NT2/D1 (cell line): ENCODE results near the gene ITGA4.
"Not testable (repeated sequence)": the region's sequence is repeated elsewhere in the genome, so short reads cannot be mapped to it uniquely, and the experiment has no call there.

Source experiments
- DNase-seq: peaks from one replicate; pipeline ENCODE4 v3.0.0-alpha.2; 2011; ENCODE audit warnings: low read depth, low spot score
- H3K27me3 ChIP-seq: 2 replicates; pipeline ENCODE4 v1.6.0; 2011; ENCODE audit warnings: mild to moderate bottlenecking; ENCODE audit not compliant: insufficient read length, insufficient read depth
- H3K36me3 ChIP-seq: 2 replicates; pipeline ENCODE4 v1.6.1; 2011; ENCODE audit warnings: mild to moderate bottlenecking, low read length, mixed read lengths; ENCODE audit not compliant: insufficient read depth, insufficient read length
- H3K4me1 ChIP-seq: 2 replicates; pipeline ENCODE4 v1.5.1; 2011; ENCODE audit not compliant: insufficient read depth, insufficient read length
- H3K4me3 ChIP-seq: 2 replicates; pipeline ENCODE4 v1.5.1; 2011; ENCODE audit warnings: low read depth; ENCODE audit not compliant: insufficient read length
- H3K9ac ChIP-seq: 2 replicates; pipeline ENCODE4 v1.6.0; 2011; ENCODE audit warnings: low read depth; ENCODE audit not compliant: insufficient read length
- H3K9me3 ChIP-seq: 2 replicates; pipeline ENCODE4 v1.5.1; 2011; ENCODE audit warnings: mild to moderate bottlenecking, low read length; ENCODE audit not compliant: insufficient read depth
- SUZ12 ChIP-seq: IDR thresholded peaks from 2 replicates; pipeline ENCODE4 v1.6.1; 2011; ENCODE audit not compliant: insufficient read length, insufficient read depth; ENCODE audit errors: extremely low read depth
- YY1 ChIP-seq: IDR thresholded peaks from 2 replicates; pipeline ENCODE4 v1.6.1; 2011; ENCODE audit not compliant: insufficient read length, insufficient read depth
- ZNF274 ChIP-seq: IDR thresholded peaks from 2 replicates; pipeline ENCODE4 v1.6.1; 2011; ENCODE audit warnings: mild to moderate bottlenecking, low read depth, low read length

ITGA4 gene

GRCh38 chr2:181444654-181445053 lies 12.5 kb upstream of the ITGA4 start:
- Histone ChIP-seq H3K4me1 (no peaks in the 10 kb centered on the region), H3K9ac (no peak overlapping the region)
- TF ChIP-seq ZNF274 (no peak), SUZ12 (no peak), YY1 (no peak)

DNA sequence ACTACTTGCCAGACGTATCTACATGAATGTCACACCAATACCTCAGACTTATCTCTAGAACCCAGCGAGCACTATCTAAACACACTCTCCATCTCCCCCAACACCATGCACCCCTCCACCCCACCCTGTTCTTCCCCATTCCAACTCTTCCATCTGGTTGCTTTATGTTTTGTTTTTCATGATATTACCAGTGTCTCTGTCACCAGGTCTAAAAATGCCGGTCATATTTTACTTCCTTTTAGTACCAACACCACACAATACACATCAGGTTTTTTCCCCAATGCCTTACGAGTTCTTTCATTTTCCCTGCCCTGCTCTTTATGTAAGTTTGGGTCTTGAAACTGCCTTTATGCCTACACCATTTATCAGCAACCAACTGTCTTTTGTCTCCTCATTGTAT lies 10.2 kb upstream of the ITGA4 start:
- TF ChIP-seq ZNF274 (no peak), YY1 (no peak), SUZ12 (no peak)
- no peaks in the 10 kb centered on the region for H3K9me3 ChIP-seq
- H3K9ac ChIP-seq, result no peak overlapping the region
- no peaks in the 10 kb centered on the region for H3K27me3 ChIP-seq
- H3K36me3 ChIP-seq, result no peaks in the 10 kb centered on the region
- H3K4me1 ChIP-seq, result no peaks in the 10 kb centered on the region
- DNase-seq, result no peak
- no peak overlapping the region for H3K4me3 ChIP-seq

More at GRCh38 chr2:181444654-181445053, 12.5 kb upstream of the ITGA4 start:
- no peak overlapping the region for H3K4me3 ChIP-seq
- H3K36me3 ChIP-seq, result no peaks in the 10 kb centered on the region
- no peaks in the 10 kb centered on the region for H3K27me3 ChIP-seq
- no peak for DNase-seq
- no peaks in the 10 kb centered on the region for H3K9me3 ChIP-seq

GRCh38 chr2:181449278-181449677 lies 7.9 kb upstream of the ITGA4 start:
- H3K9ac ChIP-seq, H3K27me3 ChIP-seq, DNase-seq, H3K4me1 ChIP-seq, H3K4me3 ChIP-seq, H3K36me3 ChIP-seq, H3K9me3 ChIP-seq: not testable (repeated sequence)

- H3K36me3 ChIP-seq, result no peaks in the 10 kb centered on the region
- DNase-seq, result no peak
- peaks cover 2% of the 10 kb centered on the region for H3K4me1 ChIP-seq
- H3K4me3 ChIP-seq, result no peak overlapping the region
- peaks cover 39% of the 10 kb centered on the region for H3K27me3 ChIP-seq
- H3K9ac ChIP-seq, result no peak overlapping the region
- TF ChIP-seq YY1 (no peak), SUZ12 (no peak), ZNF274 (no peak)
- H3K9me3 ChIP-seq, result no peaks in the 10 kb centered on the region
Observed at GRCh38 chr2:181454686-181455450, 2.3 kb upstream of the ITGA4 start.

- peaks cover 2% of the 10 kb centered on the region for H3K4me1 ChIP-seq
- no peak for TF ChIP-seq ZNF274
- TF ChIP-seq YY1, result no peak
- TF ChIP-seq SUZ12, result no peak
- peaks cover 39% of the 10 kb centered on the region for H3K27me3 ChIP-seq
- DNase-seq, result peak; percentile 9
- H3K9me3 ChIP-seq, result no peaks in the 10 kb centered on the region
- H3K36me3 ChIP-seq, result no peaks in the 10 kb centered on the region
- H3K4me3 ChIP-seq, result peak overlapping the region; percentile 78
- peak overlapping the region; percentile 81 for H3K9ac ChIP-seq
Observed at GRCh38 chr2:181456660-181457120, 496 bp upstream of the ITGA4 start.

DNA sequence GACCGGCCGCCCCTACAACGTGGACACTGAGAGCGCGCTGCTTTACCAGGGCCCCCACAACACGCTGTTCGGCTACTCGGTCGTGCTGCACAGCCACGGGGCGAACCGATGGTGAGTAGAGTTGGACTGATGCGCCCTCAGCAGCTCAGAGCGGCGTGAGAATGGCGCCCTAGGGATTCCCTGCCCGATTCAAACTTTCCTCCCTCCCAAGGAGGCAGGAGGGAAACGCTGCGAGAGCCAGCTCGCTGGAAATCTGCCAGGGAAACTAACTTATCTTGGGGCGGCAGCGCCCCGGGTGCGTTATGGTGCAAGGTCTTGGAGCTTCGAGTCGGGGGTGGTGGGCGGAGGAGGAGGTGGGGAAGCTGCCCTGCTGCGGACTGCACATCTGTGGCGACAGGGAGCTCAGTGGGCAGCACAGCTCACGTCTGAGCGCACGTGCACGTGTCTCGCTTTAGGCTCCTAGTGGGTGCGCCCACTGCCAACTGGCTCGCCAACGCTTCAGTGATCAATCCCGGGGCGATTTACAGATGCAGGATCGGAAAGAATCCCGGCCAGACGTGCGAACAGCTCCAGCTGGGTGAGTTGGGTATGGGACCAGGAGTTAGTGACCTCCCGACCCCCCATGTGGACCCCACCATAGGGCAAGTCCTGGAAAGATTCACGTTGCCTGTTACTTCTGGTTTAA lies 697 bp downstream of the ITGA4 start:
- peak overlapping the region; percentile 78 for H3K4me3 ChIP-seq
- peak; percentile 9 for DNase-seq
- no peaks in the 10 kb centered on the region for H3K36me3 ChIP-seq
- H3K9ac ChIP-seq, result peak overlapping the region; percentile 85
- H3K27me3 ChIP-seq, result peaks cover 39% of the 10 kb centered on the region
- no peaks in the 10 kb centered on the region for H3K9me3 ChIP-seq
- no peak for TF ChIP-seq SUZ12
- no peak for TF ChIP-seq YY1
- no peak for TF ChIP-seq ZNF274
- peaks cover 2% of the 10 kb centered on the region for H3K4me1 ChIP-seq

DNA sequence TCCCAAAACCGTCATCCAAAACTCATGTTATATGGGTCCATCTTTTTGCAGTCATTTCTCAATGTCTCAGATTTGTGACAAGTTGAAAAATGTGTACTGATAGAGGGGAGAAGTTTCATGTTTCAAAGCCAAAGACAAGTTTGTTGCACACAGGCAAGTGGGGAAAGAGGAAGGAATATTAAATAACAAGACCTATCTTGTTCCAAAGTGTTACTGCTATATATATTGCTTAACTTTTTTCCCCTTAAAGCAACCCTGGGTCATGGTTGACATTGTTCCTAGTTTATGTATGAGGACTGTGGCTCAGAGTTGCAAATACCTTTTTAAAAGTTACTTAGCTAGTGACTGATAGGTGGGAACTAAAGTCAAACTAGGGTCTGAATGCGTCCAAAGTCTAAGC lies 1.7 kb downstream of the ITGA4 start:
- no peak for DNase-seq
- peaks cover 39% of the 10 kb centered on the region for H3K27me3 ChIP-seq
- no peak overlapping the region for H3K4me3 ChIP-seq
- H3K9ac ChIP-seq, result no peak overlapping the region
- peaks cover 2% of the 10 kb centered on the region for H3K4me1 ChIP-seq
- no peaks in the 10 kb centered on the region for H3K36me3 ChIP-seq
- TF ChIP-seq YY1 (no peak), ZNF274 (no peak), SUZ12 (no peak)
- no peaks in the 10 kb centered on the region for H3K9me3 ChIP-seq
